ENCODE measurements around the gene SZRD1. TPM values are rescaled to one million over a fixed set of nuclear protein-coding genes. Genes with fewer than 3 reads are reported as not detected.

SZRD1 gene
- total RNA-seq, 1 experiment from 2014 or later: 175 TPM

- BruUV-seq (replicated peaks): no TSS peak
- Histone ChIP-seq H3K27ac (ENCODE audit: low read length) (no peak overlapping the region), H3K4me1 (ENCODE audit: control insufficient read depth, insufficient read depth, low read length) (no peaks in the 10 kb centered on the region; the same call in 1 of the 2 replicates), H3K36me3 (ENCODE audit: control insufficient read depth, insufficient read depth, low read length) (no peaks in the 10 kb centered on the region), H3K27me3 (ENCODE audit: control insufficient read depth, insufficient read depth, low read length) (no peaks in the 10 kb centered on the region), H3K9me3 (ENCODE audit: control insufficient read depth, insufficient read depth, low read depth, low read length) (no peaks in the 10 kb centered on the region), H3K4me3 (ENCODE audit: low read depth in 2 of 2, low read length in 2 of 2) (no peak overlapping the region)
- POLR2A ChIA-PET: interaction anchor here (0.7 kb wide), 1 partner anchor 41 kb away, joined by 3 read pairs; no protein-coding TSS in a partner anchor
- intact Hi-C loops (cut with micrococcal nuclease; ENCODE audit: unreplicated experiment): no loop called here
- TF ChIP-seq SIN3A (IDR thresholded peaks at IDR 0.05; ENCODE audit: borderline replicate concordance, insufficient read depth, low read depth, low read length): no peak
- TF ChIP-seq, protein P1, sequence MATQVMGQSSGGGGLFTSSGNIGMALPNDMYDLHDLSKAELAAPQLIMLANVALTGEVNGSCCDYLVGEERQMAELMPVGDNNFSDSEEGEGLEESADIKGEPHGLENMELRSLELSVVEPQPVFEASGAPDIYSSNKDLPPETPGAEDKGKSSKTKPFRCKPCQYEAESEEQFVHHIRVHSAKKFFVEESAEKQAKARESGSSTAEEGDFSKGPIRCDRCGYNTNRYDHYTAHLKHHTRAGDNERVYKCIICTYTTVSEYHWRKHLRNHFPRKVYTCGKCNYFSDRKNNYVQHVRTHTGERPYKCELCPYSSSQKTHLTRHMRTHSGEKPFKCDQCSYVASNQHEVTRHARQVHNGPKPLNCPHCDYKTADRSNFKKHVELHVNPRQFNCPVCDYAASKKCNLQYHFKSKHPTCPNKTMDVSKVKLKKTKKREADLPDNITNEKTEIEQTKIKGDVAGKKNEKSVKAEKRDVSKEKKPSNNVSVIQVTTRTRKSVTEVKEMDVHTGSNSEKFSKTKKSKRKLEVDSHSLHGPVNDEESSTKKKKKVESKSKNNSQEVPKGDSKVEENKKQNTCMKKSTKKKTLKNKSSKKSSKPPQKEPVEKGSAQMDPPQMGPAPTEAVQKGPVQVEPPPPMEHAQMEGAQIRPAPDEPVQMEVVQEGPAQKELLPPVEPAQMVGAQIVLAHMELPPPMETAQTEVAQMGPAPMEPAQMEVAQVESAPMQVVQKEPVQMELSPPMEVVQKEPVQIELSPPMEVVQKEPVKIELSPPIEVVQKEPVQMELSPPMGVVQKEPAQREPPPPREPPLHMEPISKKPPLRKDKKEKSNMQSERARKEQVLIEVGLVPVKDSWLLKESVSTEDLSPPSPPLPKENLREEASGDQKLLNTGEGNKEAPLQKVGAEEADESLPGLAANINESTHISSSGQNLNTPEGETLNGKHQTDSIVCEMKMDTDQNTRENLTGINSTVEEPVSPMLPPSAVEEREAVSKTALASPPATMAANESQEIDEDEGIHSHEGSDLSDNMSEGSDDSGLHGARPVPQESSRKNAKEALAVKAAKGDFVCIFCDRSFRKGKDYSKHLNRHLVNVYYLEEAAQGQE (IDR thresholded peaks at IDR 0.05; ENCODE audit: insufficient read depth in 1 of 2, low read depth in 2 of 2, low read length in 1 of 2): no peak
- CTCF ChIA-PET: interaction anchor here (0.6 to 0.9 kb wide), 3 partner anchors 220 to 526 kb away, joined by 3 to 4 read pairs (median 4); no protein-coding TSS in a partner anchor
- no peak for DNase-seq (ENCODE audit: low read depth, low spot score)
- ATAC-seq: peak; percentile 19; the same call in 1 of the 2 replicates
- in situ Hi-C loops (cut with HindIII; ENCODE audit: low pct_unique_long_range_greater_than_20kb, low sequenced_read_pairs): no loop called here
These were observed 58.3 kb downstream of the SZRD1 start for GRCh38 chr1:16425125-16426025.

DNA sequence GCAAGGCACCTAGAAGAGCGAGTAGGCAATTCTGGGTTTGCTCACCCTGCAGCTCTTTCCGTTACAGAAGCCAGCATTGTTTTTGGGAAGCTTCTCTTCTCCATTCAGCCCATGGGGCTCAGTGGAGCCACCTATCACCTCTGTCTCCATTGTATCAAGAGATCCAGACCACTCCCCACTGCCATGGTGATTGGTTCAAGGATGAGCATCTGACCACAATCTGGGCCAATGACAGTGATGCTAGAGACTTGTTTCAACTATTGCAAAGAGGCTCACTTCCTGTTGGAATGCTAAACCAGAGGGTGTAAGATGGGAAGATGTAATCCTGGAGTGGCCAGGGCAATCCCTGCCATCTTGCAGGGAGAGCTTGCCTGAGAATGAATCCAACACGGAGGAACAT, 63.6 kb downstream of the SZRD1 start:
- DNase-seq (ENCODE audit: low read depth, low spot score): no peak
- no TSS peak for BruUV-seq (replicated peaks)
- in situ Hi-C loops (cut with HindIII; ENCODE audit: low pct_unique_long_range_greater_than_20kb, low sequenced_read_pairs) (no loop called here), intact Hi-C loops (cut with micrococcal nuclease; ENCODE audit: unreplicated experiment) (no loop called here)
- peak; percentile 28; the same call in 1 of the 2 replicates for ATAC-seq
- TF ChIP-seq, protein P1 (IDR thresholded peaks at IDR 0.05; ENCODE audit: insufficient read depth in 1 of 2, low read depth in 2 of 2, low read length in 1 of 2): no peak
- TF ChIP-seq SIN3A (IDR thresholded peaks at IDR 0.05; ENCODE audit: borderline replicate concordance, insufficient read depth, low read depth, low read length): no peak
- no peak for TF ChIP-seq POLR2AphosphoS5 (IDR thresholded peaks at IDR 0.05; ENCODE audit: low read depth, low read length)
- no peak for TF ChIP-seq TCF7L2 (IDR thresholded peaks at IDR 0.05; ENCODE audit: low read depth, low read length)
- TF ChIP-seq, protein P2, sequence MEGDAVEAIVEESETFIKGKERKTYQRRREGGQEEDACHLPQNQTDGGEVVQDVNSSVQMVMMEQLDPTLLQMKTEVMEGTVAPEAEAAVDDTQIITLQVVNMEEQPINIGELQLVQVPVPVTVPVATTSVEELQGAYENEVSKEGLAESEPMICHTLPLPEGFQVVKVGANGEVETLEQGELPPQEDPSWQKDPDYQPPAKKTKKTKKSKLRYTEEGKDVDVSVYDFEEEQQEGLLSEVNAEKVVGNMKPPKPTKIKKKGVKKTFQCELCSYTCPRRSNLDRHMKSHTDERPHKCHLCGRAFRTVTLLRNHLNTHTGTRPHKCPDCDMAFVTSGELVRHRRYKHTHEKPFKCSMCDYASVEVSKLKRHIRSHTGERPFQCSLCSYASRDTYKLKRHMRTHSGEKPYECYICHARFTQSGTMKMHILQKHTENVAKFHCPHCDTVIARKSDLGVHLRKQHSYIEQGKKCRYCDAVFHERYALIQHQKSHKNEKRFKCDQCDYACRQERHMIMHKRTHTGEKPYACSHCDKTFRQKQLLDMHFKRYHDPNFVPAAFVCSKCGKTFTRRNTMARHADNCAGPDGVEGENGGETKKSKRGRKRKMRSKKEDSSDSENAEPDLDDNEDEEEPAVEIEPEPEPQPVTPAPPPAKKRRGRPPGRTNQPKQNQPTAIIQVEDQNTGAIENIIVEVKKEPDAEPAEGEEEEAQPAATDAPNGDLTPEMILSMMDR (IDR thresholded peaks at IDR 0.05): no peak
- POLR2A ChIA-PET: no interaction called here
- H3K36me3 ChIP-seq (ENCODE audit: control insufficient read depth, insufficient read depth, low read length): no peaks in the 10 kb centered on the region
- CTCF ChIA-PET: no interaction called here
- no peaks in the 10 kb centered on the region for H3K27me3 ChIP-seq (ENCODE audit: control insufficient read depth, insufficient read depth, low read length)
- no peak overlapping the region for H3K27ac ChIP-seq (ENCODE audit: low read length)
- H3K9me3 ChIP-seq (ENCODE audit: control insufficient read depth, insufficient read depth, low read depth, low read length): no peaks in the 10 kb centered on the region
- H3K4me1 ChIP-seq (ENCODE audit: control insufficient read depth, insufficient read depth, low read length): no peaks in the 10 kb centered on the region
- no peak overlapping the region for H3K4me3 ChIP-seq (ENCODE audit: low read depth in 2 of 2, low read length in 2 of 2)

Measured in Panc1 (cell line).